Anterior cingulate cortex (tissue), 58 donors: ENCODE measurements around the gene PCDHB1.
A peak's percentile ranks its signal among the peaks of the same experiment; 100 is the strongest.
"Not testable (repeated sequence)": the region's sequence is repeated elsewhere in the genome, so short reads cannot be mapped to it uniquely, and the experiment has no call there.

Experiments
- DNase-seq, 58 donors: peaks; one replicate each; lab custom pipeline; 2025; lab: John Stamatoyannopoulos, UW

Gene PCDHB1

GRCh38 chr5:141042555-141042954, 8.6 kb upstream of the PCDHB1 start:
- DNase-seq: no peak

GRCh38 chr5:141051521-141051866, 320 bp downstream of the PCDHB1 start:
- DNase-seq: no peak

DNA sequence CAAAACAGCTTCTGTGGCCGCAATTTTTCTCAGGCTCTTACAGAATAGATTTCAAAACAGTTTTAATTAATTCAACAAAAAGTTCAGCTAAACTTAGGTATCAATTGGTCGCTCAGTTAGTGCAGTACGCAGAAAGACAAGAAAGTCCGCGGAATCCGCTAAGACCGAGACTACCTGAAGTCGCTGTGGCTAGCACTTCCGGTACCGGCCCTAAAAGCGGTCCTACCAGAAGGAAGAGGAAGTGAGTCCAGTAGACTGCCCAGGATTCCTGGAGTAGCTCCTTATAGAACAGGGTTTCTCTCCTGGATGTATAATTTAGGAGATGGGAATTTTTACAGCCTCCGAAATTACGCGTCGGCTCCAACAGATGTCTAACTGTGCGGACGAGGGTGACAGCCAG, 26.7 kb downstream of the PCDHB1 start:
- DNase-seq: no peak

GRCh38 chr5:141082228-141082627, 31.1 kb downstream of the PCDHB1 start:
- no peak for DNase-seq

DNA sequence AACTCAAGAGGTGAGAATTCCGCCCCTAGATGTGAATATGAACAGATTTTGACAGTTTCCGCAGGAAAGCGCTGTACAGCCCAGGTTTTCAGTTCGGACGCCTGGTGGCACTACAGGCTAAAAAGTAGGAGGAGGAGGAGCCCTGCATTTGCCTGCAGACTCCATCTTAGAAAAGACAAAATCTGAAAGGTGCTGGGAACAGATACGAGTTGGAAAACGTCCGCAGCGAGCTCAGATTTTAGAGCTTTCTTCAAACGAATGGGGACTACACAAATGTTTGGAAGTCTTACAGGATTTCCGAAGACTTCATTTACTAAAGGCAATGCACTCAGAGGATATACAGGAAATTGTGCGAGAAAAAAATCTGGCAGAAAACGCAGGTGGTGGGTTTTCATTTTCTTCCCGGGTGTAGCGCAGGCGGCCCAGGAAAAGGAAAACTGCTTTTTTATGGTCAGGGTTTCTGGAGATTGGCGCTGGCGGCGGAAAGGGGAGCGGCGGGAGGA, 33.4 kb downstream of the PCDHB1 start:
- peak in 37 of 58 donors; percentile 2 to 61 (median 24) for DNase-seq

- peak in 17 of 58 donors; percentile 2 to 46 (median 10) for DNase-seq
Measured at GRCh38 chr5:141094481-141095262, 43.5 kb downstream of the PCDHB1 start, which contains the start of gene PCDHB2. TSS of gene PCDHB2 (plus strand) at chr5:141094615. CDS start at chr5:141094791, 176 bp downstream.

DNA sequence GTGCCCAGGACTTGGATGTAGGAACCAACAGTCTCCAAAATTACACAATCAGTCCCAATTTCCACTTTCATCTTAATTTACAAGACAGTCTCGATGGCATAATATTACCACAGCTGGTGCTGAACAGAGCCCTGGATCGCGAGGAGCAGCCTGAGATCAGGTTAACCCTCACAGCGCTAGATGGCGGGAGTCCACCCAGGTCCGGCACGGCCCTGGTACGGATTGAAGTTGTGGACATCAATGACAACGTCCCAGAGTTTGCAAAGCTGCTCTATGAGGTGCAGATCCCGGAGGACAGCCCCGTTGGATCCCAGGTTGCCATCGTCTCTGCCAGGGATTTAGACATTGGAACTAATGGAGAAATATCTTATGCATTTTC, 44.1 kb downstream of the PCDHB1 start:
- DNase-seq: no peak

DNA sequence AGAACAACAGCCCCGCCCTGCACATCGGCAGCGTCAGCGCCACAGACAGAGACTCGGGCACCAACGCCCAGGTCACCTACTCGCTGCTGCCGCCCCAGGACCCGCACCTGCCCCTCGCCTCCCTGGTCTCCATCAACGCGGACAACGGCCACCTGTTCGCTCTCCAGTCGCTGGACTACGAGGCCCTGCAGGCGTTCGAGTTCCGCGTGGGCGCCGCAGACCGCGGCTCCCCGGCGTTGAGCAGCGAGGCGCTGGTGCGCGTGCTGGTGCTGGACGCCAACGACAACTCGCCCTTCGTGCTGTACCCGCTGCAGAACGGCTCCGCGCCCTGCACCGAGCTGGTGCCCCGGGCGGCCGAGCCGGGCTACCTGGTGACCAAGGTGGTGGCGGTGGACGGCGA, 45.0 kb downstream of the PCDHB1 start:
- DNase-seq: not testable (repeated sequence)

GRCh38 chr5:141096586-141096985, 45.4 kb downstream of the PCDHB1 start:
- DNase-seq: not testable (repeated sequence)

DNA sequence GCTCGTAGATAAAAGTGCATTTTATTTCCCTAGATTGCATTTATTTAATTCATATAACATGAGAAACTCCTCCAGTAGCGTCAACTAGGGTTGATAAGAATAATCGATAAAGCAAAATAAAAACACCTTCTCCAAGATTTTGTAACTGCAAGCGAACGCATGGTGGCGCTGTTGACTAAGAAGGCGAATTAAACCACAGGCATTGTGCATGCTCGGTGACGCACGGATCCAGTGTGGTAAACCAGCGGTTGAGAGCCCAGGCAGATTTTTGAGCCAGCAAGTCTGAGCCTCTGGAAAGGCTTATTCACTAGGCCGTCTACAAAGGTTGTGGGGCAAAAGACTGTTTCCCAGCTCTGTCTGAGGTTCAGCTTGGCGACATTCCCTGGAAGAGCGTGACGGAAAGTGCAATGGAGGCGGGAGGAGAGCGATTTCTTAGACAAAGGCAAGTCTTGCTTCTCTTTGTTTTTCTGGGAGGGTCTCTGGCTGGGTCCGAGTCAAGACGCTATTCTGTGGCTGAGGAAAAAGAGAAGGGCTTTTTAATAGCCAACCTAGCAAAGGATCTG, 49.1 kb downstream of the PCDHB1 start, which contains the start of gene PCDHB3:
Gene PCDHB3, plus strand, starts transcription at position 231 of the 563 bp plus-strand sequence. Its CDS starts 177 bp downstream, at position 408.
- peak in 7 of 58 donors; percentile 10 to 43 (median 18) for DNase-seq

DNA sequence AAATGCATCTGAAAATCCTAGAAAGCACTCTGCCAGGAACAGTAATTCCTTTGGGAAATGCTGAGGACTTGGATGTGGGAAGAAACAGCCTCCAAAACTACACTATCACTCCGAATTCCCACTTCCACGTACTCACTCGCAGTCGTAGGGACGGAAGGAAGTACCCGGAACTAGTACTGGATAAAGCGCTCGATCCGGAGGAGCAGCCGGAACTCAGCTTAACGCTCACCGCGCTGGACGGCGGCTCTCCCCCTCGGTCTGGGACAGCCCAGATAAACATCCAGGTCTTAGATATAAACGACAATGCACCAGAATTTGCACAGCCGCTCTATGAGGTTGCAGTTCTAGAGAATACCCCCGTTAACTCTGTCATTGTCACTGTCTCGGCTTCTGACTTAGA, 49.9 kb downstream of the PCDHB1 start:
- no peak for DNase-seq

DNA sequence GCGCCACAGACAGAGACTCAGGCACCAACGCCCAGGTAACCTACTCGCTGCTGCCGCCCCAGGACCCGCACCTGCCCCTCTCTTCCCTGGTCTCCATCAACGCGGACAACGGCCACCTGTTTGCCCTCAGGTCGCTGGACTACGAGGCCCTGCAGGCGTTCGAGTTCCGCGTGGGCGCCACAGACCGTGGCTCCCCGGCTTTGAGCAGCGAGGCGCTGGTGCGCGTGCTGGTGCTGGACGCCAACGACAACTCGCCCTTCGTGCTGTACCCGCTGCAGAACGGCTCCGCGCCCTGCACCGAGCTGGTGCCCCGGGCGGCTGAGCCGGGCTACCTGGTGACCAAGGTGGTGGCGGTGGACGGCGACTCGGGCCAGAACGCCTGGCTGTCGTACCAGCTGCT, 50.9 kb downstream of the PCDHB1 start:
- DNase-seq: not testable (repeated sequence)

- not testable (repeated sequence) for DNase-seq
Measured at GRCh38 chr5:141102471-141102870, 51.3 kb downstream of the PCDHB1 start.

DNA sequence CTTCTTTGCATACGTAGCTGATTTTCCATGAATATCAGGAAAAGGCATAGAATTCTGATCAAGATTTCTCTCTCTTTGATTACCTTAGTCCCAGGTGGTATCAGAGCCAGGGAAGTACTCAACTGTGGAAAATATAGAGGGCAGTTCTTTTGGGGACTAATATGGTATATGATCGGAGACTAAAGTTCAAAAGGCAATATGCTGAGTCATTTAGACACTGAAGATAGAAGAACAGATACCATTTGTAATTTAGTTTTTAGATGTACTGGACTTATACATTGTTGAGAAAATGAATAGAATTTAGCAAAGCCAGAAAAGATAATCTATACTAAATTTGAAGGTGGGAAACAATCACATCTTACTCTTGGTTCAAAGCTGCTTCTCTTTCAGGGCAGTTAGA, 54.2 kb downstream of the PCDHB1 start:
- DNase-seq: no peak
